H1 (cell line): ENCODE results near the gene GNAT1. TPM values are rescaled to one million over a fixed set of nuclear protein-coding genes. Genes with fewer than 3 reads are reported as not detected.

ENCODE experiments used
- CTCF ChIA-PET: fragments of 300-600 bp; sonication (Branson Sonifier 250); formaldehyde crosslinking; loops from one replicate; lab custom pipeline; 2021; ENCODE audit not compliant: partially characterized antibody; lab: Charles Lee
- POLR2A ChIA-PET: fragments of 300-600 bp; sonication (Branson Sonifier 250); formaldehyde crosslinking; loops from one replicate; lab custom pipeline; 2021; ENCODE audit warnings: inconsistent platforms; ENCODE audit not compliant: partially characterized antibody; lab: Charles Lee
- DNase-seq, 2 experiments: peaks; one replicate each; pipeline versions ENCODE4 v3.0.0 to v3.0.0-alpha.2; 2010 to 2022; ENCODE audit warnings: low spot score in 2 of 2, low read depth in 1 of 2, mixed read lengths in 1 of 2
- FAIRE-seq: peaks from 2 replicates; lab custom pipeline; 2011; peaks lifted over from hg19 to GRCh38; lab: Jason Lieb, UNC
- H2AFZ ChIP-seq: 2 replicates; pipeline ENCODE4 v1.8.1; 2012; ENCODE audit warnings: low read length, inconsistent platforms
- H2AK5ac ChIP-seq: 2 replicates; pipeline ENCODE4 v1.6.1; 2013; ENCODE audit warnings: low read depth, low read length
- H2BK120ac ChIP-seq: replicated peaks from 2 replicates; pipeline ENCODE3; 2013; ENCODE audit warnings: low read depth, low read length, inconsistent platforms
- H2BK12ac ChIP-seq: 2 replicates; pipeline ENCODE4 v1.6.1; 2013; ENCODE audit warnings: low read depth, low read length
- H2BK15ac ChIP-seq: 2 replicates; pipeline ENCODE4 v1.6.1; 2013; ENCODE audit warnings: low read length
- H2BK20ac ChIP-seq: 2 replicates; pipeline ENCODE4 v1.6.1; 2013; ENCODE audit warnings: low read length
- H2BK5ac ChIP-seq: 2 replicates; pipeline ENCODE4 v1.6.1; 2013; ENCODE audit warnings: low read depth, low read length
- H3K14ac ChIP-seq: 2 replicates; pipeline ENCODE4 v1.6.1; 2013; ENCODE audit warnings: inconsistent platforms; ENCODE audit not compliant: insufficient read length
- H3K18ac ChIP-seq: 2 replicates; pipeline ENCODE4 v1.6.1; 2013; ENCODE audit warnings: low read length; ENCODE audit errors: extremely low read depth
- H3K23ac ChIP-seq: 2 replicates; pipeline ENCODE4 v1.6.1; 2013; ENCODE audit warnings: inconsistent platforms; ENCODE audit not compliant: insufficient read length
- H3K23me2 ChIP-seq: 2 replicates; pipeline ENCODE4 v1.6.1; 2013; ENCODE audit warnings: low read depth, low read length
- H3K27ac ChIP-seq: 2 replicates; pipeline ENCODE4 v1.6.1; 2011; ENCODE audit warnings: low read depth, low read length, inconsistent platforms
- H3K27me3 ChIP-seq, 4 experiments: replicated peaks in 1 of 4; 1 replicate in 1 of 4; 2 replicates in 3 of 4; pipeline versions ENCODE4 v1.6.1 to v1.8.1; 2011 to 2013; ENCODE audit warnings: low read length in 3 of 4, mild to moderate bottlenecking in 3 of 4, inconsistent platforms in 2 of 4, mixed read lengths in 2 of 4, moderate library complexity in 1 of 4; ENCODE audit not compliant: control insufficient read depth in 3 of 4, insufficient read depth in 3 of 4; ENCODE audit errors: extremely low read depth in 1 of 4
- H3K36me3 ChIP-seq, 4 experiments: 2 replicates each; pipeline versions ENCODE4 v1.6.1 to v1.8.1; 2011 to 2013; ENCODE audit warnings: mild to moderate bottlenecking in 4 of 4, low read length in 3 of 4, moderate library complexity in 2 of 4, control low read depth in 1 of 4, inconsistent platforms in 1 of 4; ENCODE audit not compliant: insufficient read depth in 4 of 4, control insufficient read depth in 2 of 4
- H3K4ac ChIP-seq: replicated peaks from 2 replicates; pipeline ENCODE3; 2013; ENCODE audit warnings: low read length, low read depth, mixed read lengths, inconsistent platforms; ENCODE audit not compliant: insufficient read length
- H3K4me1 ChIP-seq, 4 experiments: replicated peaks in 1 of 4; 1 replicate in 1 of 4; 2 replicates in 3 of 4; pipeline versions ENCODE4 v1.6.1 to v1.8.1; 2011 to 2013; ENCODE audit warnings: low read length in 3 of 4, inconsistent platforms in 2 of 4, mixed read lengths in 1 of 4; ENCODE audit not compliant: insufficient read depth in 4 of 4, control insufficient read depth in 3 of 4
- H3K4me2 ChIP-seq, 2 experiments: 2 replicates each; pipeline versions ENCODE4 v1.6.1 to v1.8.1; 2011 to 2013; ENCODE audit warnings: low read depth in 2 of 2, low read length in 2 of 2, control low read depth in 1 of 2, inconsistent platforms in 1 of 2, mild to moderate bottlenecking in 1 of 2; ENCODE audit not compliant: insufficient read depth in 1 of 2
- H3K4me3 ChIP-seq, 4 experiments: fragments of 200-600, 300-600 bp in 1 of 4; sonication (generic), shearing (Covaris generic), sonication (Bioruptor Twin) in 1 of 4; 2 replicates each; pipeline versions ENCODE4 v1.5.1 to v1.8.1; 2011 to 2016; ENCODE audit warnings: low read length in 4 of 4, low read depth in 3 of 4, control low read depth in 2 of 4, inconsistent platforms in 2 of 4, mild to moderate bottlenecking in 2 of 4, mixed read lengths in 1 of 4, moderate library complexity in 1 of 4; ENCODE audit not compliant: insufficient read depth in 2 of 4; ENCODE audit errors: extremely low read depth in 1 of 4
- H3K56ac ChIP-seq: replicated peaks from 2 replicates; pipeline ENCODE3; 2013; ENCODE audit warnings: low read depth, mild to moderate bottlenecking, mixed read lengths, low read length, inconsistent platforms; ENCODE audit not compliant: insufficient read length
- H3K79me1 ChIP-seq: 2 replicates; pipeline ENCODE4 v1.6.1; 2013; ENCODE audit warnings: low read depth, low read length, control low read depth
- H3K79me2 ChIP-seq, 2 experiments: 2 replicates each; pipeline versions ENCODE4 v1.6.1 to v1.8.1; 2012 to 2013; ENCODE audit warnings: low read length in 2 of 2, mild to moderate bottlenecking in 2 of 2, inconsistent platforms in 1 of 2; ENCODE audit not compliant: insufficient read depth in 2 of 2, control insufficient read depth in 1 of 2
- H3K9ac ChIP-seq, 4 experiments: replicated peaks in 1 of 4; 1 replicate in 1 of 4; 2 replicates in 3 of 4; pipeline versions ENCODE4 v1.6.1 to v1.8.1; 2011 to 2013; ENCODE audit warnings: low read depth in 3 of 4, low read length in 3 of 4, control low read depth in 2 of 4, mild to moderate bottlenecking in 2 of 4, moderate library complexity in 2 of 4, inconsistent platforms in 1 of 4; ENCODE audit errors: extremely low read depth in 1 of 4
- H3K9me3 ChIP-seq, 2 experiments: 2 replicates each; pipeline versions ENCODE4 v1.6.1 to v1.8.1; 2012 to 2013; ENCODE audit warnings: mild to moderate bottlenecking in 2 of 2, moderate library complexity in 2 of 2, control low read depth in 1 of 2, inconsistent platforms in 1 of 2, low read depth in 1 of 2, low read length in 1 of 2, mixed read lengths in 1 of 2; ENCODE audit not compliant: insufficient read depth in 2 of 2
- H4K20me1 ChIP-seq, 2 experiments: replicated peaks in 1 of 2; 2 replicates each; pipeline versions ENCODE3 to v1.8.1; 2011 to 2013; ENCODE audit warnings: inconsistent platforms in 2 of 2, low read length in 2 of 2, mild to moderate bottlenecking in 1 of 2; ENCODE audit not compliant: insufficient read depth in 2 of 2, control insufficient read depth in 1 of 2
- H4K5ac ChIP-seq: 2 replicates; pipeline ENCODE4 v1.6.1; 2013; ENCODE audit warnings: low read length, low read depth, mixed read lengths, inconsistent platforms; ENCODE audit not compliant: insufficient read length
- H4K8ac ChIP-seq: 2 replicates; pipeline ENCODE4 v1.8.0; 2013; ENCODE audit warnings: mild to moderate bottlenecking, moderate library complexity, low read length, inconsistent platforms; ENCODE audit not compliant: insufficient read depth; ENCODE audit errors: extremely low read depth
- H4K91ac ChIP-seq: replicated peaks from 2 replicates; pipeline ENCODE3; 2013; ENCODE audit warnings: low read length, mixed read lengths, inconsistent platforms; ENCODE audit not compliant: insufficient read length
- ASH2L ChIP-seq: fragments of 200-600, 300-600 bp; sonication (generic); IDR thresholded peaks from one replicate; pipeline ENCODE4 v1.7.1; 2017; ENCODE audit warnings: low read length
- CBX5 ChIP-seq: fragments of 300-800, 300-1000 bp; sonication (generic); IDR thresholded peaks from 2 replicates; pipeline ENCODE4 v1.7.1; 2016; ENCODE audit warnings: antibody characterized with exemption, low read length, low read depth
- CREB1 ChIP-seq: IDR thresholded peaks from 2 replicates; pipeline ENCODE4 v1.6.1; 2012; ENCODE audit warnings: inconsistent platforms
- HDAC6 ChIP-seq: IDR thresholded peaks from one replicate; pipeline ENCODE4 v1.7.1; 2012; ENCODE audit warnings: low read depth, mild to moderate bottlenecking, inconsistent platforms, low read length, moderate library complexity
- JUND ChIP-seq: IDR thresholded peaks from 2 replicates; pipeline ENCODE4 v1.6.1; 2011; ENCODE audit warnings: mild to moderate bottlenecking, improper control_type of control experiment, low read length
- KDM1A ChIP-seq: fragments of 200-600, 300-600 bp; sonication (generic); IDR thresholded peaks from 2 replicates; pipeline ENCODE4 v1.7.1; 2016; ENCODE audit warnings: mild to moderate bottlenecking, low read length, borderline replicate concordance
- KDM4A ChIP-seq: IDR thresholded peaks from one replicate; pipeline ENCODE4 v1.7.1; 2012; ENCODE audit warnings: low read depth, mild to moderate bottlenecking, moderate library complexity, low read length, inconsistent platforms; ENCODE audit not compliant: severe bottlenecking
- POLR2AphosphoS5 ChIP-seq: IDR thresholded peaks from 2 replicates; pipeline ENCODE4 v1.6.1; 2011; ENCODE audit warnings: low read depth, low read length
- RBBP5 ChIP-seq: IDR thresholded peaks from 2 replicates; pipeline ENCODE4 v1.7.1; 2012; ENCODE audit warnings: low read depth, mild to moderate bottlenecking, inconsistent platforms, low read length, moderate library complexity, borderline replicate concordance
- RFX5 ChIP-seq: IDR thresholded peaks from 2 replicates; pipeline ENCODE4 v1.6.1; 2011; ENCODE audit warnings: low read depth, low read length, improper control_type of control experiment, borderline replicate concordance
- TEAD4 ChIP-seq: IDR thresholded peaks from 2 replicates; pipeline ENCODE4 v1.6.1; 2012; ENCODE audit warnings: low read depth, low read length, inconsistent platforms, mixed read lengths
- YY1 ChIP-seq: IDR thresholded peaks from 2 replicates; pipeline ENCODE4 v1.6.1; 2011; ENCODE audit warnings: low read depth, mild to moderate bottlenecking, low read length
- WGBS, 2 experiments: shearing (Covaris generic) in 1 of 2; methylation state at CpG; one replicate each; pipeline versions ENCODE4 v1.1.6 to v1.1.7; 2013 to 2015; ENCODE audit warnings: low lambda C conversion rate in 2 of 2, mixed read lengths in 2 of 2, inconsistent platforms in 1 of 2, low coverage in 1 of 2, missing lambda C conversion rate in 1 of 2; ENCODE audit not compliant: insufficient replicate concordance in 2 of 2, insufficient coverage in 1 of 2, insufficient read length in 1 of 2; ENCODE audit errors: extremely low coverage in 1 of 2, missing lambda C conversion rate in 1 of 2; 5-methylcytosine and 5-hydroxymethylcytosine counted together
- polyA plus RNA-seq, 7 experiments: library from polyadenylated mRNA; depleted of rRNA in 3 of 7; stranded (reverse) in 5 of 7; unstranded in 2 of 7; fragments of >200 nt in 5 of 7; fragments of 200-250 nt in 2 of 7; gene quantifications; 1 replicate in 5 of 7; 2 replicates in 1 of 7; 4 replicates in 1 of 7; pipeline versions ENCODE4 v1.2.1 to v1.2.3, GENCODE V29; 2011 to 2013; ENCODE audit warnings: missing spikeins in 2 of 7, mixed read lengths in 2 of 7
- total RNA-seq: library from RNA; stranded (reverse); fragmentation: NEBNext Ultra II Directional; extraction: Animal tissue kit (Norgen Biotek cat#: 25700); gene quantifications from 2 replicates; pipeline ENCODE4 v1.2.1, GENCODE V29; 2021
- TF ChIP-seq, protein P1 (sequence below): IDR thresholded peaks from 2 replicates; pipeline ENCODE4 v1.6.1; 2012; ENCODE audit warnings: inconsistent platforms

GNAT1 gene
- total and polyA plus RNA-seq, 2 of the 8 experiments (the other 6 are each of a cell fraction or from before 2014, with no cell fraction given), result 0.08 TPM; not detected in 1

DNA sequence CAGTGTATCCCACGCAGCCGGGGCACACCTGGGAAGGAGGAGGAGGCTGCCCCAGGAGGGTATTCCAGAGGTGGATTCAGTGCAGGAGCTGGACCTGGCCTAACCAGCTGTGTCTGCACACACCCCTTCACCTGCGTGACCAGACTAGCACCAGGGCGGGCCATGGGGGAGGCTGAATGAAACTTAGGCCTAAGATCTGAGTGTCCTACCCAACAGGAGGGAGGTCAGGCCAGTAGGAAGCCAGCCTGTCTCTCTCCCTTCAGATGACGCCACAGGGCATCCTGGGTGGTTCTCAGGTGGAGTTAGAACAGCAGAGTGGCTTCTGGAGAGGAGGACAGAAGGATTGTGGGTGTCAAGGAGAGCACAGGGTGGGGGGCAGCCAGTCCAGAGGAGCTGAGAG lies 39.7 kb upstream of the GNAT1 start:
- WGBS, 2 experiments, result 94% methylated on average over 5 of the region's 5 CpGs; no CpG with 5 or more reads in 1 of the 2 experiments
- H3K9ac ChIP-seq, result no peak overlapping the region
- TF ChIP-seq, protein P1, sequence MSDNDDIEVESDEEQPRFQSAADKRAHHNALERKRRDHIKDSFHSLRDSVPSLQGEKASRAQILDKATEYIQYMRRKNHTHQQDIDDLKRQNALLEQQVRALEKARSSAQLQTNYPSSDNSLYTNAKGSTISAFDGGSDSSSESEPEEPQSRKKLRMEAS, result no peak
- no peak for TF ChIP-seq KDM4A
- no peak for TF ChIP-seq CBX5
- TF ChIP-seq JUND, result no peak
- no peak for TF ChIP-seq YY1
- no peak for TF ChIP-seq TEAD4
- no peak for TF ChIP-seq ASH2L
- no peak for TF ChIP-seq CREB1
- TF ChIP-seq RBBP5, result no peak
- no peak for TF ChIP-seq KDM1A
- TF ChIP-seq HDAC6, result no peak
- no peak for TF ChIP-seq POLR2AphosphoS5
- TF ChIP-seq RFX5, result no peak

More for the DNA sequence above, 39.7 kb upstream of the GNAT1 start:
- no peak overlapping the region for H4K5ac ChIP-seq
- H3K14ac ChIP-seq, result no peak overlapping the region
- H3K27me3 ChIP-seq, result peaks cover 2 to 19% (median 15%) of the 10 kb centered on the region in 4 experiments; a peak in 6 of 7 replicates
- H2BK120ac ChIP-seq, result no peak overlapping the region
- no peaks in the 10 kb centered on the region for H3K36me3 ChIP-seq
- peak overlapping the region; percentile 75 for H2BK20ac ChIP-seq
- ChIA-PET CTCF (interaction anchor here (0.6 to 5.3 kb wide), 16 partner anchors 10 to 1437 kb away, joined by 3 to 54 read pairs (median 5); partner anchors contain the start of gene GNAT1), POLR2A (interaction anchor here (1.1 to 6.1 kb wide), 6 partner anchors 14 to 132 kb away, joined by 3 to 54 read pairs (median 4); no protein-coding TSS in a partner anchor)
- peak overlapping the region; percentile 5 for H4K91ac ChIP-seq
- peak overlapping the region; percentile 76; the same call in 1 of the 2 replicates for H3K18ac ChIP-seq
- DNase-seq, result no peak
- H2BK12ac ChIP-seq, result peak overlapping the region; percentile 52; the same call in 1 of the 2 replicates
- FAIRE-seq, result no peak
- no peaks in the 10 kb centered on the region for H3K9me3 ChIP-seq
- no peaks in the 10 kb centered on the region for H4K20me1 ChIP-seq
- no peak overlapping the region for H2AFZ ChIP-seq
- peaks cover 5 to 35% (median 24%) of the 10 kb centered on the region in 4 experiments for H3K4me1 ChIP-seq
- peak overlapping the region; percentile 71; the same call in 1 of the 2 replicates for H2AK5ac ChIP-seq
- no peak overlapping the region; the same call in 1 of the 2 replicates for H4K8ac ChIP-seq
- peaks cover 14% of the 10 kb centered on the region; the same call in 1 of the 2 replicates for H3K23me2 ChIP-seq
- H3K4ac ChIP-seq, result peak overlapping the region; percentile 12
- no peak overlapping the region for H3K27ac ChIP-seq
- H3K79me1 ChIP-seq, result peaks cover 2% of the 10 kb centered on the region; the same call in 1 of the 2 replicates
- H3K23ac ChIP-seq, result no peak overlapping the region
- H2BK15ac ChIP-seq, result peak overlapping the region; percentile 9; the same call in 1 of the 2 replicates
- H3K4me3 ChIP-seq, result no peak overlapping the region
- no peak overlapping the region for H3K56ac ChIP-seq
- peak overlapping the region; percentile 69; the same call in 1 of the 2 replicates for H2BK5ac ChIP-seq
- H3K4me2 ChIP-seq, result 0 out of 4 replicates have a peak overlapping the region, but pooled peaks of 1 of the 2 experiments have one; percentile 8
- peaks cover 0 to 6% of the 10 kb centered on the region in 2 experiments; a peak in 1 of 4 replicates for H3K79me2 ChIP-seq
